ENCODE data around the gene SLC7A7.
"Not testable (repeated sequence)": the region's sequence is repeated elsewhere in the genome, so short reads cannot be mapped to it uniquely, and the experiment has no call there.

SLC7A7 gene

GRCh38 chr14:22814941-22815713 is at the start of gene SLC7A7:
Gene SLC7A7, minus strand, starts transcription at chr14:22815435. Its CDS starts 2,037 bp downstream, at chr14:22813398.
- peak within 1 kb of the TSS; percentile 47; the same call in 1 of the 2 replicates for H3K4me2 ChIP-seq (ENCODE audit: low read depth, low read length)
- H3F3A ChIP-seq (ENCODE audit: insufficient read depth, low read length), result peaks cover 10% of the 10 kb centered on the region
- H2AFZ ChIP-seq (ENCODE audit: low read length), result peak within 1 kb of the TSS; percentile 67
- no peaks in the 10 kb centered on the region for H4K20me1 ChIP-seq (ENCODE audit: insufficient read depth, low read length)
- H3K9me3 ChIP-seq (replicated peaks; ENCODE audit: insufficient read depth, low read length), result no peaks in the 10 kb centered on the region
- H3K27ac ChIP-seq (ENCODE audit: low read length), result peak within 1 kb of the TSS; percentile 78
- peak within 1 kb of the TSS; percentile 28; the same call in 1 of the 2 replicates for H3K9ac ChIP-seq (ENCODE audit: low read length)
- TF ChIP-seq CTCF (IDR thresholded peaks at IDR 0.05; ENCODE audit: low read length), result no peak
- TF ChIP-seq EZH2phosphoT487 (IDR thresholded peaks at IDR 0.05; ENCODE audit: low read length), result no peak
- TF ChIP-seq EZH2 (optimal IDR thresholded peaks at IDR 0.05; ENCODE audit: low read depth, low read length), result no peak
- H3K27me3 ChIP-seq (replicated peaks; ENCODE audit: insufficient read depth, low read length), result no peaks in the 10 kb centered on the region
- no peak within 1 kb of the TSS for H3K4me3 ChIP-seq (ENCODE audit: low read length)
- H3K9me2 ChIP-seq (replicated peaks; ENCODE audit: insufficient read depth, low read length), result no peaks in the 10 kb centered on the region
- peak; percentile 26 for DNase-seq
- H3K36me3 ChIP-seq (replicated peaks; ENCODE audit: insufficient read depth, low read length), result no peaks in the 10 kb centered on the region
- peaks cover 25% of the 10 kb centered on the region for H3K4me1 ChIP-seq (ENCODE audit: low read length)
- H3K79me2 ChIP-seq (ENCODE audit: low read length), result no peaks in the 10 kb centered on the region

- no peaks in the 10 kb centered on the region for H3K9me3 ChIP-seq (replicated peaks; ENCODE audit: insufficient read depth, low read length)
- H3K27me3 ChIP-seq (replicated peaks; ENCODE audit: insufficient read depth, low read length), result no peaks in the 10 kb centered on the region
- TF ChIP-seq EZH2phosphoT487 (IDR thresholded peaks at IDR 0.05; ENCODE audit: low read length) (no peak), CTCF (IDR thresholded peaks at IDR 0.05; ENCODE audit: low read length) (no peak), EZH2 (optimal IDR thresholded peaks at IDR 0.05; ENCODE audit: low read depth, low read length) (no peak)
- no peak overlapping the region for H3K4me3 ChIP-seq (ENCODE audit: low read length)
- no peaks in the 10 kb centered on the region for H3K79me2 ChIP-seq (ENCODE audit: low read length)
- no peak overlapping the region for H3K9ac ChIP-seq (ENCODE audit: low read length)
- H3K4me2 ChIP-seq (ENCODE audit: low read depth, low read length), result no peak overlapping the region
- no peak for DNase-seq
- H3K27ac ChIP-seq (ENCODE audit: low read length), result no peak overlapping the region
- H2AFZ ChIP-seq (ENCODE audit: low read length), result no peak overlapping the region
- H3K36me3 ChIP-seq (replicated peaks; ENCODE audit: insufficient read depth, low read length), result no peaks in the 10 kb centered on the region
- no peaks in the 10 kb centered on the region for H3F3A ChIP-seq (ENCODE audit: insufficient read depth, low read length)
- H3K4me1 ChIP-seq (ENCODE audit: low read length), result no peaks in the 10 kb centered on the region
- H3K9me2 ChIP-seq (replicated peaks; ENCODE audit: insufficient read depth, low read length), result no peaks in the 10 kb centered on the region
- H4K20me1 ChIP-seq (ENCODE audit: insufficient read depth, low read length), result no peaks in the 10 kb centered on the region
Observed at GRCh38 chr14:22864979-22865378, 49.7 kb upstream of the SLC7A7 start.

- no peaks in the 10 kb centered on the region for H3K27me3 ChIP-seq (replicated peaks; ENCODE audit: insufficient read depth, low read length)
- no peak for DNase-seq
- no peak overlapping the region for H2AFZ ChIP-seq (ENCODE audit: low read length)
Observed at GRCh38 chr14:22861651-22862050, 46.4 kb upstream of the SLC7A7 start.

GRCh38 chr14:22860377-22860776 is 45.1 kb upstream of the SLC7A7 start:
- not testable (repeated sequence) for H2AFZ ChIP-seq (ENCODE audit: low read length); H3K9ac ChIP-seq (ENCODE audit: low read length); H3K4me3 ChIP-seq (ENCODE audit: low read length); H4K20me1 ChIP-seq (ENCODE audit: insufficient read depth, low read length); H3K36me3 ChIP-seq (replicated peaks; ENCODE audit: insufficient read depth, low read length); H3K9me3 ChIP-seq (replicated peaks; ENCODE audit: insufficient read depth, low read length); H3K4me1 ChIP-seq (ENCODE audit: low read length); H3K79me2 ChIP-seq (ENCODE audit: low read length); H3K27ac ChIP-seq (ENCODE audit: low read length); H3K4me2 ChIP-seq (ENCODE audit: low read depth, low read length); H3K27me3 ChIP-seq (replicated peaks; ENCODE audit: insufficient read depth, low read length); H3K9me2 ChIP-seq (replicated peaks; ENCODE audit: insufficient read depth, low read length); DNase-seq; H3F3A ChIP-seq (ENCODE audit: insufficient read depth, low read length)

More at GRCh38 chr14:22861651-22862050, 46.4 kb upstream of the SLC7A7 start:
- H3K79me2 ChIP-seq (ENCODE audit: low read length), result no peaks in the 10 kb centered on the region
- no peaks in the 10 kb centered on the region for H3F3A ChIP-seq (ENCODE audit: insufficient read depth, low read length)
- H4K20me1 ChIP-seq (ENCODE audit: insufficient read depth, low read length), result no peaks in the 10 kb centered on the region
- TF ChIP-seq CTCF (IDR thresholded peaks at IDR 0.05; ENCODE audit: low read length) (no peak), EZH2phosphoT487 (IDR thresholded peaks at IDR 0.05; ENCODE audit: low read length) (no peak), EZH2 (optimal IDR thresholded peaks at IDR 0.05; ENCODE audit: low read depth, low read length) (no peak)
- H3K9me2 ChIP-seq (replicated peaks; ENCODE audit: insufficient read depth, low read length), result no peaks in the 10 kb centered on the region
- H3K9me3 ChIP-seq (replicated peaks; ENCODE audit: insufficient read depth, low read length), result no peaks in the 10 kb centered on the region
- H3K4me2 ChIP-seq (ENCODE audit: low read depth, low read length), result no peak overlapping the region
- H3K4me1 ChIP-seq (ENCODE audit: low read length), result no peaks in the 10 kb centered on the region
- no peak overlapping the region for H3K27ac ChIP-seq (ENCODE audit: low read length)
- H3K4me3 ChIP-seq (ENCODE audit: low read length), result no peak overlapping the region
- no peak overlapping the region for H3K9ac ChIP-seq (ENCODE audit: low read length)
- H3K36me3 ChIP-seq (replicated peaks; ENCODE audit: insufficient read depth, low read length), result no peaks in the 10 kb centered on the region
